Measurements from ENCODE around the gene RASIP1.
"Not testable (repeated sequence)": the region's sequence is repeated elsewhere in the genome, so short reads cannot be mapped to it uniquely, and the experiment has no call there.

The RASIP1 gene

DNA sequence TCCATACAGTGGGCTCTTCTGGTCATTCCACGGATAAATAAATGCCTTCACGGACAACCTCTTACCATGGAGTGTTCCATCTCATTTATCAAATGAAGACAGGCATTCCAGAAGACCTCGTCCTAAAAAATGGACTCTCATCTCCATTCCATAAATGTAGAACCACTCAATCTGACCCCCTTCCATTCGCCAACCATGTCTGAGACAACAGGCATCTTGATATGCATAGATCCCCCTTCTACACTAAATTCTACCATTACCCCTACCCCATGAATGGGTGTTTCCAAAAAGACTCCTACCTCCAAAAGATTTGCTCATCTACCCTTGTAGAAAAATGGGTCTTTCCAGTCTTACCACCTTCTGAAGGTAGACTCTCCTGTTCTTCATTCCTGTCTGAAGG, 9.0 kb downstream of the RASIP1 start:
- Mint-ChIP-seq H3K27me3 (peaks cover 29% of the 10 kb centered on the region), H3K27ac (no peak overlapping the region), H3K36me3 (ENCODE audit: low read depth) (peaks cover 2% of the 10 kb centered on the region), H3K4me1 (ENCODE audit: low read depth) (peaks cover 4% of the 10 kb centered on the region), H3K4me3 (no peak overlapping the region), H3K9me3 (peaks cover 17% of the 10 kb centered on the region)
- intact Hi-C loops (cut with micrococcal nuclease) = no loop called here

DNA sequence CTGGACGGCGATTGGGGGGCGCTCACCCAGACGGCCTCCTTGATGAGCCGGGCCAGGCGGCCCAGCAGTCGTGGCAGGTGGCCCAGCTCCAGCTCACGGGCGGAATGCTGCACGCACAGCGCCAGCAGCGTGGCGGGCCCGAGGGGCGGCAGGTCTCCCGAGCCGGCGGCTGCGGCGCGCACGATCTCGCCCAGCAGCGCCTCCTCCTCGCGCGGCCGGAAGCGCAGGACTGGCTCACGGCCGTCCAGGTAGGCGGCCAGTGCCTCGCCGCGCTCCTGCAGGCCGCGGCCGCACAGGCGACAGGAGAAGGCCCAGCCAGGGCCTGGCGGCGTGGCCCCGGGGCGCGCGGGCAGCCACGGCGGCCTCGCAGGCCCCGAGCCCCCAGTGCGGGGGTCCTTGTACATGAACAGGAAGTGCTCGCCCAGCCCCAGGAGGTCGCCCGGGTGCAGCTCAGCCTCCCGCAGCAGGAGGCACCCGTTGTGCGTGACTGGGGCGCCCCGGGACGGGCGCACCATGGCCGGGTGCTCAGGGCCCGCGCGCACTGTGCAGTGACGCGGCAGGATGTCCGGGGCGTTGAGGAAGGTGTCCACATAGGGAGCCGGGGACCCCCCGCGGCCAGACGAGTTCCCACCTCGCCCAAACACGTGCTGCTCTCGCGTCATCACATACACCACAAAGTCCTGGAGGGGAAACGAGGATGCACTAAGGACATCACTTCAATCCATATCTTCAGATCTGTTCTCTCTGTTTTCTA, 11.3 kb downstream of the RASIP1 start:
- H3K36me3 Mint-ChIP-seq (ENCODE audit: low read depth) = peaks cover 15% of the 10 kb centered on the region
- H3K27ac Mint-ChIP-seq = no peak overlapping the region
- intact Hi-C loops (cut with micrococcal nuclease) = no loop called here
- peaks cover 36% of the 10 kb centered on the region for H3K9me3 Mint-ChIP-seq
- H3K27me3 Mint-ChIP-seq = peaks cover 25% of the 10 kb centered on the region
- peaks cover 20% of the 10 kb centered on the region for H3K4me1 Mint-ChIP-seq (ENCODE audit: low read depth)
- no peak overlapping the region for H3K4me3 Mint-ChIP-seq

DNA sequence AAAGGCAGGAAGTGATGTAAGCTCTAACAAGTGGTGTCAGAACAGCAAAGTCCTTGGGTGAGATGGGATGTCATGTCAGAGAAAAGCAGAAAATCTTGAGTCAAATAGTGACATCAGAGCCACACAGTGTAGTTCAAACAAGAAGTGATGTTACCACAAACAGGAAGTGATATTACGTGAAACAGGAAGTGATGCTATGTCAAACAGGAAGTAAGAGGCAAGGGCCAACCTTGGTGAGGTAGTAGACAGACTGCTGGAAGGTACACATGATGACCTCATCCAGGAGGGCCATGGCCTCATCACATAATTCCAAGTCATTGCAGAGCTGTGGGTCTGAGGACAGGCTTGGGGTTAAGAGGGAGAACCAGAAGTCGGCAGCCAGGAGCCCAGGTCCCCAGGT, 13.9 kb downstream of the RASIP1 start:
- H3K27ac Mint-ChIP-seq = peak overlapping the region; percentile 20
- H3K36me3 Mint-ChIP-seq (ENCODE audit: low read depth) = peaks cover 15% of the 10 kb centered on the region
- no peak overlapping the region for H3K4me3 Mint-ChIP-seq
- H3K4me1 Mint-ChIP-seq (ENCODE audit: low read depth) = peaks cover 20% of the 10 kb centered on the region
- intact Hi-C loops (cut with micrococcal nuclease) = no loop called here
- H3K9me3 Mint-ChIP-seq = peaks cover 36% of the 10 kb centered on the region
- H3K27me3 Mint-ChIP-seq = peaks cover 10% of the 10 kb centered on the region

DNA sequence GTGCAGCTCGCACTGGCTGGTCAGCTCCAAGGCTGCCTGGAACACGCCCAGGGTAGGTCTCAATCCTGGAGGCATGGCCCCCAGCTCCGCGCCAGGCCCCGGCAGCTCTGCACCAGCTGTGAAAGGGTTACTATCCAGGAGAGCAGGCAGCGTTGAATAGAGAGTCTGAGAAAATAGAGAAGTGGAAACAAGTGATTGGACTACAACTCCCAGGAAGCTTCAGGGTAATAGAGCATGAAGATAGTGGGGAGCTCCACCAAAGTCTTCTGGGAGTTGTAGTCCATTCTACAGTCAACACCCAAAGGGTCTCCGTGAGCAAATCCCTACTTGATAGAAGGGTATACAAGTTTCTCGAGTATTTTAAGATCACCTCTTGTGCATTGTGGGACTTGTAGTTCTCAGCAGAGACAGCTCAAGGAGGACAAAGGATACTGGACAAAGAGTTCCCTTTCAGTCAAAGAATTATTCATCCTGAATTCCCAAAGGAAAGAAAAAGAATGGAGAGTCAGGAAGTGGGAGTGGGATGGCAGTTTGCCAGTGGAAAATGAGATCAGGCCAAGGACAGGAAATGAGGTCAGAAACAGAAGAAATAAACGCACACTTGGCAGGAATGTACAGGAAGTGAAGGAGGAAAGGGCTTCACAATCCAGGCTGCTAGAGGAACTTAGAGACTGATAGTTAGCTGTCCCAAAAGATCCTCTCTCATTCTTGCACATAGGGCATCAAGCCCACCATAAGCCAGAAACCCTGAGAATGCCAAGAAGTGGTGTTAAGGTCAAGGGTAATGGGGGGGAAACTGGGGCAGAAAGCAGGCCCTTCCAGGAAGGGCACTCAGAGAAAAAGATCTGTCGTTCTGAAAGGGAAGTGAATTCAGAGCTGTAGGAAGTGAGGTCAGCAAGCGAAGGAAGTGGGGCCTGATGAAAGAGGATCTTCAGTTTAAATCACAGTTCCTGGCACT, 15.3 kb downstream of the RASIP1 start:
- intact Hi-C loops (cut with micrococcal nuclease) = no loop called here
- H3K4me3 Mint-ChIP-seq = no peak overlapping the region
- H3K36me3 Mint-ChIP-seq (ENCODE audit: low read depth) = peaks cover 15% of the 10 kb centered on the region

DNA sequence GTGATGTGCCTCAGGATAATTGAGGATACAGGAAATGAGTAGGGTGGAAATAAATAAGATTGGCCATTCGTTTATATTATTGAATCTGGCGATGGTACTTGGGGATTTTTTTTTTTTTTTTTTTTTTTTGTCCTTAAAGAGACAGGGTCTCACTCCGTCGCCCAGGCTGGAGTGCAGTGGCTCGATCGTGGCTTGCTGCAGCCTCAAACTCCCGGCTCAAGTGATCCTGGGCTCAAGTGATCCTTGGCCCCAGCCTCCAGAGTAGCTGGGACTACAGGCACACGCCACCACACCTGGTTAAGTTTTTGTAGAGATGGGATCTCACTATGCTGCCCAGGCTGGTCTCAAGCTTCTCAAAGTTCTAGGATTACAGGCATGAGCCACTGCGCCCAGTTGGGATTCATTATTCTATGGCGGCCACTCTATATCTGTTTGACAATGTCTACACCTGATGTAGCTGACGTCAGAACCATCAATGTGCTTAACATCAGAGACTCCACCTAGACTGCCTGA, 18.2 kb downstream of the RASIP1 start:
- Mint-ChIP-seq H3K36me3 (ENCODE audit: low read depth) (peaks cover 15% of the 10 kb centered on the region), H3K27me3 (peaks cover 9% of the 10 kb centered on the region), H3K9me3 (peaks cover 27% of the 10 kb centered on the region), H3K4me1 (ENCODE audit: low read depth) (peaks cover 31% of the 10 kb centered on the region), H3K27ac (no peak overlapping the region), H3K4me3 (no peak overlapping the region)
- intact Hi-C loops (cut with micrococcal nuclease) = no loop called here

More for the DNA sequence above, 15.3 kb downstream of the RASIP1 start:
- H3K4me1 Mint-ChIP-seq (ENCODE audit: low read depth) = peaks cover 31% of the 10 kb centered on the region
- peaks cover 36% of the 10 kb centered on the region for H3K9me3 Mint-ChIP-seq
- H3K27ac Mint-ChIP-seq = peak overlapping the region; percentile 81
- H3K27me3 Mint-ChIP-seq = peaks cover 2% of the 10 kb centered on the region

DNA sequence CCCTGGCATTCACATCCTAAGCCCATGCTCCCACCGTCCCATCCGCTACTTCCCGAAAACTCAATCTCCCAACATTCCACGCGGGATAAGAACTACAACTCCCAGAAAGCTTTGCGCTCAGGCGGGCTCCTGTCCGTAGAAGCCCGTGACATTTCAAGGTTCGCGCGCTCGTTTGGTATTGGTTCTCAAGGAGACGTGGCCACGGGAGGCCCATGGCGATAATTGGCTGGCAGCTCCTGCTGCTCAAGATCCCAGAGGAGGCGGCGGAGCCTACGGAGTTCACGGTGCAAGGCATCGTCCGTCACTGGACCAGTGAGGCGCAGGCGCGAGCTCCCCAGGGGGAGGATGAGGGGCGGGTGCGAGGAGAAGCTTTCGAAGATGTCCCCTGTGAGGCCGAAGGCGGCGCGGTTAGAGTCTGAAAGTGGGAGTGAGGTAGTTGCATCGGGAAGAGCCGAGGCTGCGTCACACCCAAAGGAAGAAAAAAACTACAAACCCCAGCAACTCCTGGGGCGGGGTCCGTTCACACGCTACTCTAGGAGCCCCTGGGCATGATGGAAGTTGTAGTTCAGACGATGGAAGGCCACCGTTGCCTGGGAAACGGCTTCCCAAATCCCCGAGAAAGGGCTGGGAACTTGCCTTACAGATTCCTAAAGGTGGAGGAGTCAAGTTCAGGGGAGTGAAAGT, 19.7 kb downstream of the RASIP1 start:
- Mint-ChIP-seq H3K9me3 (peaks cover 15% of the 10 kb centered on the region), H3K4me1 (ENCODE audit: low read depth) (peaks cover 23% of the 10 kb centered on the region), H3K36me3 (ENCODE audit: low read depth) (peaks cover 9% of the 10 kb centered on the region), H3K27ac (peak overlapping the region; percentile 94), H3K4me3 (peak overlapping the region; percentile 97), H3K27me3 (peaks cover 12% of the 10 kb centered on the region)
- intact Hi-C loops (cut with micrococcal nuclease) = no loop called here

DNA sequence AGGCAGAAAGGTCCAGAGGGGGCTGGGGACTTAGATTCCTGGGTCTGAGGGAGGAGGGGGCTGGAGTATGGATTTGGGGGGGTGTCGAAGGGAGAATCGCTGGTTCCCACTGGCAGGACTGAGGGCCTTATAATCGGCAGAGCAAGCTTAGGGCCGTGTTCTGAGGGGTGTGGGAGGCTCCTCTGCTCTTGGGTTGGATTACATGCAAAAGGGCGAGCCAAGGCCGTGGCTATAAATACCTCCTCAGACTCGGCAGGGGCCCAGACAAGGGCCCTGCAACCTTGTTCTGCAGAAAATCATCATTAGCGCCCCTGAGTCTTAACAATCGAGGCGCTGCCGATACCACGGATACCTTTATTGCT, 20.2 kb downstream of the RASIP1 start:
- Mint-ChIP-seq H3K9me3 (peaks cover 10% of the 10 kb centered on the region), H3K27me3 (peaks cover 12% of the 10 kb centered on the region), H3K36me3 (ENCODE audit: low read depth) (peaks cover 5% of the 10 kb centered on the region), H3K4me3 (no peak overlapping the region), H3K4me1 (ENCODE audit: low read depth) (peaks cover 18% of the 10 kb centered on the region), H3K27ac (peak overlapping the region; percentile 94)
- intact Hi-C loops (cut with micrococcal nuclease) = no loop called here

DNA sequence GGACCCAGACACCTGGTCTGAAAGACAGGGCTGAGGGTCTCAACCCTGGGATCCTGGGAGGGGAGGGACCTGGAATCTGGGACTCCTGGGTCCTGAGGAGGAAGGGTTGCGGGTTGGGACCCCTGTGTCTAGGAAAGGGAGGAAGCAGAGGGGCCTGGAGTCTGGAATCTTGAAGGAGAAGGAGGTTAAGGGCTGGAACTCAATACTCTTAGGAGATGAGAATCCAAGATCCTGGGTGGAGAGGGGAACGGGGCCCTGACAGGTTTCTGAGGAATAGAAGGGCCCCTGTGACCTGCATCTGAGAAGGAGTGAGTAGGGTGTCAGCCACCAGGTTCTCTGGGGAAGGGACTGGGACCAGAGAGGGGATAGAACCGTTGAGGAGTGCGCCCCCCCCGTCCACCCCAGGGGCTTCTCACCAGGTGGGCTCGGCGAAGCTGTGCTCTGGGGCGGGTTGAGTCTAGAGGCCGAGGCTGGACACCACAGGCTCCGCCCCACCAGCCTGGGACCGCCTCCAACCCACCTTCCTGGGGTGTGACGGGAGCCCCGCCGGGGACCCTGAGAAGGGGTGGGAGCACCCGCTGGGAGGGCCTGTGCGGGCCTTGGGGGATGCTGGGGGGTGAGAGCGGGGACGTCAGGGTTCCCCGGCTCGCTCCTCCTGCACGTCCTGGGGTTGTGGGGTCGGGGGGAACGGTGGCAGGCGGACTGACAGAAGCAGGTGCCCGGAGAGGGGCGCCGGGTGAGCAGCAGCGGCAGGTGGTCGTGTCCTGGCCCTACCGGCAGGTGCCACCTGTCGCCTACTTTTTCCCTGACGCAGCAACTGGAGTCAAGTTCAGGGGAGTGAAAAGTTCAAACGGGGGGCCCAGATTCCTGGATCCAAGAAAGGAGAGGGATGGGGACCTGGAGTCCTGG, 20.9 kb downstream of the RASIP1 start, which contains the start of gene MAMSTR:
TSS of gene MAMSTR (minus strand) at position 463 of the 909 bp plus-strand sequence. CDS start 694 bp downstream, outside the sequence.
- Mint-ChIP-seq H3K36me3 (ENCODE audit: low read depth) (no peaks in the 10 kb centered on the region), H3K27ac (peak within 1 kb of the TSS; percentile 94), H3K27me3 (peaks cover 12% of the 10 kb centered on the region), H3K4me1 (ENCODE audit: low read depth) (peaks cover 18% of the 10 kb centered on the region), H3K4me3 (peak within 1 kb of the TSS; percentile 97), H3K9me3 (peaks cover 2% of the 10 kb centered on the region)
- intact Hi-C loops (cut with micrococcal nuclease) = no loop called here

DNA sequence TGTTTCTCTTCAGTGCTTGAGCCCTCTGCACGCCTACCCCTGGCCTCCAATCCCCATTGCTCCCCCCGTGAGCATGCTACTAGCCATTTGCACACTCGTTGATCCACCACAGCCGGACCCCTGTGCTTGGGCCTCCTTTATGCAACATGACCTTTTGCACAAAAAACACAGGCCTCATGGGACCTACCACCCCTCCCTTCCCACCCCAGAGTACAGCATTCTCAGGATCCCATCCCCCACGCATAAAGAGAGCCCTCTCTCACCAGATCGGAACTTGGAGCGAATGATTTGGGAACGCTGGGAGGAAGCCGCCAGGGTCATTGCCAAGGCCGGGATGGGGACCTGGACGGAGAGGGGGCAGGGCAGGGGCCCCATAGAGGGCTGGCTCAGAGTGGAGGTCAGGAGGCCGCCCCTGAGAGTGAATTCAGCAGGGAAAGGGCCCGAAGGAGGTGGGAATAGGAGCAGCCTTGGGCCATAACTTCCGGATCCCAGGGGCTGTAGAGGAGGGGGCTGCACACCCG, 21.6 kb downstream of the RASIP1 start:
- H3K4me3 Mint-ChIP-seq = no peak overlapping the region
- H3K4me1 Mint-ChIP-seq (ENCODE audit: low read depth) = peaks cover 23% of the 10 kb centered on the region
- intact Hi-C loops (cut with micrococcal nuclease) = no loop called here
- H3K9me3 Mint-ChIP-seq = no peaks in the 10 kb centered on the region
- no peaks in the 10 kb centered on the region for H3K36me3 Mint-ChIP-seq (ENCODE audit: low read depth)
- peaks cover 12% of the 10 kb centered on the region for H3K27me3 Mint-ChIP-seq
- H3K27ac Mint-ChIP-seq = peak overlapping the region; percentile 42

DNA sequence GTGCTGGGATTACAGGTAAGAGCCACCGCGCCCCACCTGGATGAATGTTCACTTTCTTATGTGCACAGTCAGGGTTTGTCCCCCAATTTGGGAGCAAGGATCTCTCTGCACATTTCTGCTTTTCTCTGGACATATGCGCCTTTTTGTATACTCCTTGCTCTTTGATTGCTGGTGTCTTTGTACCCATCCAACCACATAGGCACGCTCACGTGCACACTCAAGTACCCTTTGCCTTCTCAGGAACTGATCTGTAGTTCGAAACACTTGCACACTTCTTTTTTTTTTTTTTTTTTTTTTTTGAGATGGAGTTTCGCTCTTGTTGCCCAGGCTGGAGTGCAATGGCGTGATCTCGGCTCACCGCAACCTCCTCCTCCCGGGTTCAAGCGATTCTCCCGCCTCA, 22.3 kb downstream of the RASIP1 start:
- Mint-ChIP-seq H3K4me1 (ENCODE audit: low read depth) (peaks cover 30% of the 10 kb centered on the region), H3K27me3 (peaks cover 13% of the 10 kb centered on the region)
- H3K27ac Mint-ChIP-seq; intact Hi-C loops (cut with micrococcal nuclease); H3K36me3 Mint-ChIP-seq (ENCODE audit: low read depth); H3K9me3 Mint-ChIP-seq; H3K4me3 Mint-ChIP-seq: not testable (repeated sequence)

DNA sequence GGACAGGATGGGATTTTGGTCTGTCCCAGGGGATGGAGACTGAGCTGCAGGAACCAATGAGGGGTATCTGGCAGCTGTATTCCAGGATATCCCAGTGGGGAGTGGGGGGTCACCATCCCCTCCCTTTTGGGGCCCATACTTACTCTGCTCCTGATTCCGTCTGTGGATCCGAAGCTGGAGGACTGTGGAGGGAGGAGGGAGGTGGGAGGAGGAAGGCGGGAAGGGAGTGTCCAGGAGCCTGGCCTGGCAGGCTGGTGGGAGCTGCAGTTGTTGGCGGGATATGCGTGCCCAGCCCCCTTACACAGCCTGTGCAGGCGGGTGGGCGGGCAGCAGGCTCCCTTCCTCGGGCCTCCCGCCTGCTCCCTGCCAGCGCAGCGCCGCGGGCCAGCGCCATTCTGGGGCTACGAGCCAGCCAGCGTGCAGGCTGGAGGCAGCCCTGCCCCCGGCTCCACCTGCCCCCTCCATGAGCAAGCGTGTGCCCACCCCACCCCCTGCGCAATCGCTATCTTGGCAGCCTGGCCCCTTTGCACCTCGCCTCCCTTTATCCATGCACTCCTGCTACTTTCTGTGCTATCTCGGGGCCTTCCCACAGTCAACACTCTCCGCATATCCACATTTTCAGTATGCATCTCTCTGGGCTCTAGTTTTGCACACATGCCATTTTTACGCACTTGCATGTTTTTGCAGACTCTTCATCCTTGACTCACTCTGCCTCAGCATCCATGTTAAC, 23.7 kb downstream of the RASIP1 start:
- intact Hi-C loops (cut with micrococcal nuclease) = no loop called here
- no peaks in the 10 kb centered on the region for H3K9me3 Mint-ChIP-seq
- H3K27ac Mint-ChIP-seq = no peak overlapping the region
- no peaks in the 10 kb centered on the region for H3K36me3 Mint-ChIP-seq (ENCODE audit: low read depth)
- H3K27me3 Mint-ChIP-seq = peaks cover 15% of the 10 kb centered on the region
- no peak overlapping the region for H3K4me3 Mint-ChIP-seq
- peaks cover 31% of the 10 kb centered on the region for H3K4me1 Mint-ChIP-seq (ENCODE audit: low read depth)

DNA sequence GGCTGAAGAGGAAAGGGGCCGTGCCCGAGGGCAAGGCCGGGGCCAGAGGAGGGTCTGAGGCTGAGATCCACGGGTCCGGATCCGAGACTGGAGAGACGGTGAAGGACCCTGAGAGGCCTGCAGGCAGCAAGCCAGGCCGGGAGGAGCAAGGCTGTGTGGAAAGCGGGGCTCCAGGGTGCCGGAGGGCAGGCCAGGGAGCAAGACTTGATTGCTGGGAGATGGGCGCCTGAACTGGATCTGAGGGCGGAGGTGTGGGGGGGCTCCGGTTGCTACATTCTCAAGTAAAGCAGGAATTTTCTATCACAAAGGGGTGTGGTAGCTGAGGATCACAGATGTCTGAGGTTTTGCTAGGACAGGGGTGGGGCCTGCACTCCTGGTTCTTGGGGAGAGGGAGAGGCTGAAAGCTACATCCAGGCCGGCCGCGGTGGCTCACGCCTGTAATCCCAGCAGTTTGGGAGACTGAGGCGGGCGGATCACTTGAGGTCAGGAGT, 24.7 kb downstream of the RASIP1 start:
- intact Hi-C loops (cut with micrococcal nuclease) = no loop called here
- Mint-ChIP-seq H3K27ac (peak overlapping the region; percentile 78), H3K4me3 (no peak overlapping the region)

More for the DNA sequence above, 24.7 kb downstream of the RASIP1 start:
- Mint-ChIP-seq H3K9me3 (no peaks in the 10 kb centered on the region), H3K36me3 (ENCODE audit: low read depth) (no peaks in the 10 kb centered on the region), H3K27me3 (peaks cover 14% of the 10 kb centered on the region), H3K4me1 (ENCODE audit: low read depth) (peaks cover 24% of the 10 kb centered on the region)
